AG08396 (cell line): Measurements from ENCODE around the gene AFP.

Experiments used
- DNase-seq: peaks from one replicate; pipeline ENCODE4 v3.0.0; 2012; ENCODE audit warnings: low spot score, mixed read lengths

Gene AFP

GRCh38 chr4:73414936-73415271 is 21.1 kb upstream of the AFP start:
- no peak for DNase-seq

- DNase-seq: no peak
Observed at GRCh38 chr4:73415807-73416238, 20.2 kb upstream of the AFP start.

GRCh38 chr4:73416423-73417087 is 19.5 kb upstream of the AFP start:
- DNase-seq: no peak

- DNase-seq: no peak
Observed at GRCh38 chr4:73417342-73417741, 18.7 kb upstream of the AFP start.

- DNase-seq: no peak
Observed at GRCh38 chr4:73417973-73418372, 18.0 kb upstream of the AFP start.

- DNase-seq: no peak
Observed at GRCh38 chr4:73418677-73419076, 17.3 kb upstream of the AFP start.

GRCh38 chr4:73419106-73420038 is 16.6 kb upstream of the AFP start:
- DNase-seq: no peak

- DNase-seq: no peak
Observed at GRCh38 chr4:73420615-73421014, 15.4 kb upstream of the AFP start.

- no peak for DNase-seq
Observed at GRCh38 chr4:73421708-73422457, 14.1 kb upstream of the AFP start.

GRCh38 chr4:73422458-73422752 is 13.6 kb upstream of the AFP start:
- no peak for DNase-seq

GRCh38 chr4:73423184-73423583 is 12.8 kb upstream of the AFP start:
- DNase-seq: no peak

GRCh38 chr4:73426666-73427065 is 9.4 kb upstream of the AFP start:
- no peak for DNase-seq

- no peak for DNase-seq
Observed at GRCh38 chr4:73429118-73429517, 6.9 kb upstream of the AFP start.

GRCh38 chr4:73429826-73430587 is 6.0 kb upstream of the AFP start:
- no peak for DNase-seq

GRCh38 chr4:73431813-73432168 is 4.2 kb upstream of the AFP start:
- DNase-seq: no peak

GRCh38 chr4:73432169-73433000 is 3.6 kb upstream of the AFP start:
- DNase-seq: no peak

- DNase-seq: no peak
Observed at GRCh38 chr4:73433140-73433539, 2.9 kb upstream of the AFP start.

- DNase-seq: peak; percentile 13
Observed at GRCh38 chr4:73434311-73434710, 1.7 kb upstream of the AFP start.

GRCh38 chr4:73436674-73437557 is 895 bp downstream of the AFP start:
- DNase-seq: no peak

GRCh38 chr4:73437558-73437956 is 1.5 kb downstream of the AFP start:
- DNase-seq: no peak
